Measurements from ENCODE around the gene TRIM34. TPM values are rescaled to one million over a fixed set of nuclear protein-coding genes. Genes with fewer than 3 reads are reported as not detected.

Gene TRIM34
- total RNA-seq, 1 donor: 8.3 TPM

DNA sequence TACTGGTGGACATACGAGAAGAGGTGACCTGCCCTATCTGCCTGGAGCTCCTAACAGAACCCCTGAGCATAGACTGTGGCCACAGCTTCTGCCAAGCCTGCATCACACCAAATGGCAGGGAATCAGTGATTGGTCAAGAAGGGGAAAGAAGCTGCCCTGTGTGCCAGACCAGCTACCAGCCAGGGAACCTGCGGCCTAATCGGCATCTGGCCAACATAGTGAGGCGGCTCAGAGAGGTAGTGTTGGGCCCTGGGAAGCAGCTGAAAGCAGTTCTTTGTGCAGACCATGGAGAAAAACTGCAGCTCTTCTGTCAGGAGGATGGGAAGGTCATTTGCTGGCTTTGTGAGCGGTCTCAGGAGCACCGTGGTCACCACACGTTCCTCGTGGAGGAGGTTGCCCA is 21.5 kb upstream of the TRIM34 start:
- H3K4me3 ChIP-seq (ENCODE audit: insufficient read depth, low read length): no peak overlapping the region
- H3K27ac ChIP-seq (ENCODE audit: low read depth, low read length): peak overlapping the region; percentile 45
- H3K36me3 ChIP-seq (ENCODE audit: insufficient read depth, low read length): peaks cover 3% of the 10 kb centered on the region
- H3K4me1 ChIP-seq (ENCODE audit: insufficient read depth, low read length): peaks cover 32% of the 10 kb centered on the region
- H3K9me3 ChIP-seq (ENCODE audit: low read depth, low read length): no peaks in the 10 kb centered on the region
- no peak for DNase-seq (ENCODE audit: insufficient read length, low spot score, missing footprints)
- peaks cover 9% of the 10 kb centered on the region for H3K79me2 ChIP-seq (ENCODE audit: insufficient read depth, low read length)
- no peaks in the 10 kb centered on the region for H4K20me1 ChIP-seq (ENCODE audit: insufficient read depth, low read length)
- H3K4me2 ChIP-seq (ENCODE audit: insufficient read depth, low read length): no peak overlapping the region
- TF ChIP-seq, protein P1, sequence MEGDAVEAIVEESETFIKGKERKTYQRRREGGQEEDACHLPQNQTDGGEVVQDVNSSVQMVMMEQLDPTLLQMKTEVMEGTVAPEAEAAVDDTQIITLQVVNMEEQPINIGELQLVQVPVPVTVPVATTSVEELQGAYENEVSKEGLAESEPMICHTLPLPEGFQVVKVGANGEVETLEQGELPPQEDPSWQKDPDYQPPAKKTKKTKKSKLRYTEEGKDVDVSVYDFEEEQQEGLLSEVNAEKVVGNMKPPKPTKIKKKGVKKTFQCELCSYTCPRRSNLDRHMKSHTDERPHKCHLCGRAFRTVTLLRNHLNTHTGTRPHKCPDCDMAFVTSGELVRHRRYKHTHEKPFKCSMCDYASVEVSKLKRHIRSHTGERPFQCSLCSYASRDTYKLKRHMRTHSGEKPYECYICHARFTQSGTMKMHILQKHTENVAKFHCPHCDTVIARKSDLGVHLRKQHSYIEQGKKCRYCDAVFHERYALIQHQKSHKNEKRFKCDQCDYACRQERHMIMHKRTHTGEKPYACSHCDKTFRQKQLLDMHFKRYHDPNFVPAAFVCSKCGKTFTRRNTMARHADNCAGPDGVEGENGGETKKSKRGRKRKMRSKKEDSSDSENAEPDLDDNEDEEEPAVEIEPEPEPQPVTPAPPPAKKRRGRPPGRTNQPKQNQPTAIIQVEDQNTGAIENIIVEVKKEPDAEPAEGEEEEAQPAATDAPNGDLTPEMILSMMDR (IDR thresholded peaks at IDR 0.05; ENCODE audit: extremely low read depth, low read depth, low read length): no peak
- H3K27me3 ChIP-seq (ENCODE audit: insufficient read depth, low read length): no peaks in the 10 kb centered on the region
- H2AFZ ChIP-seq (ENCODE audit: low read length): peak overlapping the region; percentile 50

DNA sequence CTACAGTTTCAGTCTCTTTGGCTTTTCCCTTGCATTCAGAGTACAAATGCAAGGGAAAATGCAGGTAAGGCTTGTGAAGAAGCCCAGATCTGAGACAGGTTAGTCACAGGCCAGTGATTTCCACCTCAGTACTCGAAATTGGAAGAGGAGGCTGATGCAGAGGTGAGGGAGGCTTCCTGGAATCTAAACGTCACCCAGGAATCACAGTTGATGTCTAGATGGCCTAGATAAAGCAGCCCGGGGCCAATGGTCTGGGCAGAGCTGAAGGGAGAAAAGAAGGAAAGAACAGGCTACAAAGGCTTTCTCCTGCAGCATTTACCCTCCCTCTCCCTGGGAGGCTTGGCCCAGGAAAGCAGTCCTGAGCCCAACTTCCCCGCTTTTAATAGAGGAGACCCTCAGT is 19.9 kb upstream of the TRIM34 start:
- DNase-seq (ENCODE audit: insufficient read length, low spot score, missing footprints): no peak

DNA sequence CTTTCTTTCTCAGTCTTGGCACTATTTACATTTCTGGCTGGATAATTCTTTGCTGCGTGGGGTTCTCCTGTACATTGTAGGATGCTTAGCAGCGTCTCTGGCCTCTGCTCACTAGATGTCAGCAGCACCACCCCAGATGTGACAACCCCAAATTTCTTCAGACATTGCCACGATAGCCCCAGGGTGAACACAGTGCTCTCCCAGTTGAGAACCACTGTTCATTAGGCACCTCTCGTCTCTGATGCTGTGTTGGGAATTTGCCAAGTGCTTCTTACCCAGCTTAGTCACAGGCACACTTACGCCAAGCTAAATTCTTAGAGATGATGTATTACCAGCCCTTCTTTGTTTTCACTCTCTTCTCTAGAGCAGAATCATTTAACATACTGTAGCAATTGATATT is 19.0 kb upstream of the TRIM34 start:
- peaks cover 3% of the 10 kb centered on the region for H3K79me2 ChIP-seq (ENCODE audit: insufficient read depth, low read length)
- peak overlapping the region; percentile 76 for H3K27ac ChIP-seq (ENCODE audit: low read depth, low read length)
- H3K36me3 ChIP-seq (ENCODE audit: insufficient read depth, low read length): peaks cover 3% of the 10 kb centered on the region
- no peaks in the 10 kb centered on the region for H3K9me3 ChIP-seq (ENCODE audit: low read depth, low read length)
- TF ChIP-seq, protein P1 (IDR thresholded peaks at IDR 0.05; ENCODE audit: extremely low read depth, low read depth, low read length): peak; percentile 36
- peak overlapping the region; percentile 45 for H3K4me2 ChIP-seq (ENCODE audit: insufficient read depth, low read length)
- peak overlapping the region; percentile 32 for H2AFZ ChIP-seq (ENCODE audit: low read length)
- H4K20me1 ChIP-seq (ENCODE audit: insufficient read depth, low read length): no peaks in the 10 kb centered on the region
- H3K4me3 ChIP-seq (ENCODE audit: insufficient read depth, low read length): peak overlapping the region; percentile 15
- DNase-seq (ENCODE audit: insufficient read length, low spot score, missing footprints): peak; percentile 74
- H3K4me1 ChIP-seq (ENCODE audit: insufficient read depth, low read length): peaks cover 36% of the 10 kb centered on the region
- no peaks in the 10 kb centered on the region for H3K27me3 ChIP-seq (ENCODE audit: insufficient read depth, low read length)

More for the DNA sequence above, 19.9 kb upstream of the TRIM34 start:
- no peaks in the 10 kb centered on the region for H3K27me3 ChIP-seq (ENCODE audit: insufficient read depth, low read length)
- peaks cover 40% of the 10 kb centered on the region for H3K4me1 ChIP-seq (ENCODE audit: insufficient read depth, low read length)
- peaks cover 3% of the 10 kb centered on the region for H3K79me2 ChIP-seq (ENCODE audit: insufficient read depth, low read length)
- H3K36me3 ChIP-seq (ENCODE audit: insufficient read depth, low read length): peaks cover 3% of the 10 kb centered on the region
- TF ChIP-seq, protein P1 (IDR thresholded peaks at IDR 0.05; ENCODE audit: extremely low read depth, low read depth, low read length): no peak
- H3K9me3 ChIP-seq (ENCODE audit: low read depth, low read length): no peaks in the 10 kb centered on the region
- H2AFZ ChIP-seq (ENCODE audit: low read length): no peak overlapping the region
- H3K27ac ChIP-seq (ENCODE audit: low read depth, low read length): no peak overlapping the region
- no peak overlapping the region for H3K4me2 ChIP-seq (ENCODE audit: insufficient read depth, low read length)
- no peak overlapping the region for H3K4me3 ChIP-seq (ENCODE audit: insufficient read depth, low read length)
- no peaks in the 10 kb centered on the region for H4K20me1 ChIP-seq (ENCODE audit: insufficient read depth, low read length)

DNA sequence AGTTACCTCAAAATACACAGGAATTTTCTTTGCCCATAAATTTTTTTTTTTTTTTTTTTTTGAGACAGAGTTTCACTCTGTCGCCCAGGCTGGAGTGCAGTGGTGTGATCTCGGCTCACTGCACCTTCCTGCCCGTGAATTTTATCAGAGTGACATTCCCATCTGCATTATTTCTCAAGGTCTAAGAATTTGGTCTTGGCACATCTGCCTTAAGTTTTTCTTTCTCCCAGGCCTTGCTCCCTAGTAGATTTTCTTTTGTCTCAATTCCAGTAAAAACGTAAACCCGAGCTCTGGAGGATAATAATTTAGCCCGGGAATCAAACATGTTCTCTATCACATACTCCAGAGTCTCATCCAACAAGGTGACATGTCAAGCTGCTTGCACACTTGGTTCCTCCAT is 16.0 kb upstream of the TRIM34 start:
- Histone ChIP-seq H3K79me2 (ENCODE audit: insufficient read depth, low read length) (no peaks in the 10 kb centered on the region), H3K36me3 (ENCODE audit: insufficient read depth, low read length) (peaks cover 3% of the 10 kb centered on the region), H3K27me3 (ENCODE audit: insufficient read depth, low read length) (no peaks in the 10 kb centered on the region), H4K20me1 (ENCODE audit: insufficient read depth, low read length) (no peaks in the 10 kb centered on the region), H2AFZ (ENCODE audit: low read length) (peak overlapping the region; percentile 12), H3K9me3 (ENCODE audit: low read depth, low read length) (no peaks in the 10 kb centered on the region), H3K4me1 (ENCODE audit: insufficient read depth, low read length) (peaks cover 25% of the 10 kb centered on the region), H3K4me2 (ENCODE audit: insufficient read depth, low read length) (no peak overlapping the region), H3K4me3 (ENCODE audit: insufficient read depth, low read length) (no peak overlapping the region), H3K27ac (ENCODE audit: low read depth, low read length) (peak overlapping the region; percentile 69)
- TF ChIP-seq, protein P1 (IDR thresholded peaks at IDR 0.05; ENCODE audit: extremely low read depth, low read depth, low read length): no peak
- DNase-seq (ENCODE audit: insufficient read length, low spot score, missing footprints): no peak
